CD8-positive, alpha-beta memory T cell (primary cell): ENCODE measurements around the gene LPP. TPM values are rescaled to one million over a fixed set of nuclear protein-coding genes. Genes with fewer than 3 reads are reported as not detected.

Experiments used
- CTCF ChIA-PET: fragments of 350-600 bp; sonication (Branson Sonifier 250); formaldehyde crosslinking; loops from one replicate; lab custom pipeline; 2021; ENCODE audit warnings: antibody characterized with exemption; lab: Charles Lee
- POLR2A ChIA-PET: fragments of 350-600 bp; sonication (Branson Sonifier 250); formaldehyde crosslinking; loops from one replicate; lab custom pipeline; 2021; ENCODE audit warnings: antibody characterized with exemption; lab: Charles Lee
- DNase-seq, 5 donors: peaks; one replicate each; pipeline versions ENCODE4 v3.0.0 to v3.0.0-alpha.2; 2020 to 2022; ENCODE audit warnings: mixed read lengths in 1 of 5
- H3K27ac ChIP-seq: one replicate; pipeline ENCODE4 v1.7.0; 2013; ENCODE audit warnings: low read depth, mild to moderate bottlenecking, low read length, moderate library complexity
- H3K27me3 ChIP-seq: 2 replicates; pipeline ENCODE4 v1.7.0; 2013; ENCODE audit warnings: low read length, mild to moderate bottlenecking; ENCODE audit not compliant: insufficient read depth, poor library complexity, severe bottlenecking
- H3K36me3 ChIP-seq: 2 replicates; pipeline ENCODE4 v1.7.0; 2013; ENCODE audit warnings: mild to moderate bottlenecking, low read length, moderate library complexity; ENCODE audit not compliant: insufficient read depth
- H3K4me1 ChIP-seq: 2 replicates; pipeline ENCODE4 v1.7.0; 2013; ENCODE audit warnings: mild to moderate bottlenecking, low read length, moderate library complexity; ENCODE audit not compliant: insufficient read depth
- H3K4me3 ChIP-seq: 2 replicates; pipeline ENCODE4 v1.7.0; 2013; ENCODE audit warnings: mild to moderate bottlenecking, low read length
- H3K9me3 ChIP-seq: 2 replicates; pipeline ENCODE4 v1.7.0; 2013; ENCODE audit warnings: mild to moderate bottlenecking, low read length
- H3K27ac Mint-ChIP-seq, 8 donors: one replicate each; pipeline ENCODE4 v1.8.0; 2020 to 2021; ENCODE audit warnings: mixed read lengths in 8 of 8, mild to moderate bottlenecking in 6 of 8, inconsistent platforms in 3 of 8, moderate library complexity in 3 of 8
- H3K27me3 Mint-ChIP-seq, 2 donors: one replicate each; pipeline ENCODE4 v1.8.0; 2020 to 2021; ENCODE audit warnings: mixed read lengths in 2 of 2, mild to moderate bottlenecking in 1 of 2, moderate library complexity in 1 of 2
- H3K36me3 Mint-ChIP-seq, 3 donors: one replicate each; pipeline ENCODE4 v1.8.0; 2020 to 2021; ENCODE audit warnings: mixed read lengths in 3 of 3, inconsistent platforms in 1 of 3, mild to moderate bottlenecking in 1 of 3
- H3K4me1 Mint-ChIP-seq, 3 donors: one replicate each; pipeline ENCODE4 v1.8.0; 2020 to 2021; ENCODE audit warnings: mixed read lengths in 3 of 3, inconsistent platforms in 1 of 3, mild to moderate bottlenecking in 1 of 3
- H3K4me3 Mint-ChIP-seq, 7 donors: one replicate each; pipeline ENCODE4 v1.8.0; 2020 to 2021; ENCODE audit warnings: mixed read lengths in 7 of 7, mild to moderate bottlenecking in 6 of 7, moderate library complexity in 4 of 7, inconsistent platforms in 2 of 7
- H3K9me3 Mint-ChIP-seq, 5 donors: one replicate each; pipeline ENCODE4 v1.8.0; 2020 to 2022; ENCODE audit warnings: mixed read lengths in 5 of 5, mild to moderate bottlenecking in 3 of 5, moderate library complexity in 2 of 5, inconsistent platforms in 1 of 5
- polyA plus RNA-seq: library from polyadenylated mRNA; unstranded; fragments of 300-500 nt; fragmentation: Illumina TruSeq; gene quantifications from one replicate; pipeline ENCODE4 v1.2.3, GENCODE V29; 2021
- total RNA-seq, 2 experiments: library from RNA; stranded (reverse); gene quantifications; one replicate each; pipeline ENCODE4 v1.2.3, GENCODE V29; 2021

LPP gene
- total and polyA plus RNA-seq, 3 experiments from 2014 or later: 13.4 to 23.5 (median 18.0) TPM

DNA sequence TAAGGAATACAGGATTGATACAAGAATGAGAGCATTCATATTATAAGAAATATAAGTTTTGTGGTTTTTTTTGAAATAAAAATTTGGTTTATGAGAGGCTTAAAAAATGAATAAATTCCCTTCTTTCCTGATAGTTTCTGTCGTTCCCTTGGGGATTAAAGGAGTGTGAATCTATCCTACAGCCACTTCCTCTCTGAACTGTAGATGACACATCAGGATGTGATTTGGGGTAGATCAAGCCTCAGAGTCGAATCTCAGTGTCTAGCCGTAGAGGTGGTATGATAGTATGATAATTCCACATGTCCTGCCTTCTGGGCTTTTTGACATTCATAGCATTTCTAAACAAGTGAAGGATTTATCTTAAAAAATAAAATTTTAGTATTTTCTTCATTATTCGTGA is 343.1 kb downstream of the LPP start:
- no peaks in the 10 kb centered on the region for H3K4me1 Mint-ChIP-seq
- no peak overlapping the region for H3K4me3 Mint-ChIP-seq
- Histone ChIP-seq H3K36me3 (no peaks in the 10 kb centered on the region), H3K4me3 (no peak overlapping the region), H3K4me1 (no peaks in the 10 kb centered on the region), H3K27me3 (no peaks in the 10 kb centered on the region), H3K9me3 (no peaks in the 10 kb centered on the region), H3K27ac (no peak overlapping the region)
- POLR2A ChIA-PET: no interaction called here
- peaks cover 4 to 13% (median 4%) of the 10 kb centered on the region in 3 donors for H3K36me3 Mint-ChIP-seq
- DNase-seq: no peak
- H3K9me3 Mint-ChIP-seq: peaks cover 0 to 5% (median 2%) of the 10 kb centered on the region in 5 donors
- no peak overlapping the region for H3K27ac Mint-ChIP-seq
- no peaks in the 10 kb centered on the region for H3K27me3 Mint-ChIP-seq
- CTCF ChIA-PET: no interaction called here

DNA sequence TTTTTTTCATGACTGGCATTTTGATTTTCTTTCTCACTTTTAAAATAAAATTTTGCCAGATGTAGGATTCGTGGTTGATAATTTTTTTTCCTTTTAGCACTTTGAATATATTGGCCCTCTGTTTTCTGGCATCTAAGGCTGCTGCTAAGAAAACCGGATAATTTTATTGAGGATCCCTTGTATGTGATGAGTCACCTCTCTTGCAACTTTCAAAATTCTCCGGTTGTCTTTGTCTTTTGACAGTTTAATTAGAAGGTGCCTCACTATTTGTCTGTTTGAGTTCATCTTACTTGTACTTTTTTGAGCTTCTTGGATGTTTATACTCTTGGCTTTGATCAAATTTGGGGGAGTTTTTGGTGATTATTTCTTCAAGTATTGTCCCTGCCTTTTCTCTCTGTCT is 349.7 kb downstream of the LPP start:
- Histone ChIP-seq H3K27me3 (no peaks in the 10 kb centered on the region), H3K4me3 (no peak overlapping the region), H3K9me3 (no peaks in the 10 kb centered on the region), H3K36me3 (peaks cover 4% of the 10 kb centered on the region), H3K27ac (no peak overlapping the region), H3K4me1 (peaks cover 4% of the 10 kb centered on the region)
- H3K4me1 Mint-ChIP-seq: peaks cover 10 to 17% (median 13%) of the 10 kb centered on the region in 3 donors
- H3K4me3 Mint-ChIP-seq: no peak overlapping the region
- peaks cover 16 to 33% (median 29%) of the 10 kb centered on the region in 5 donors for H3K9me3 Mint-ChIP-seq
- ChIA-PET POLR2A (no interaction called here), CTCF (no interaction called here)
- peak overlapping the region in 1 of 8 donors; percentile 32 for H3K27ac Mint-ChIP-seq
- H3K36me3 Mint-ChIP-seq: peaks cover 13 to 39% (median 29%) of the 10 kb centered on the region in 3 donors
- DNase-seq: no peak
- H3K27me3 Mint-ChIP-seq: peaks cover 0 to 1% of the 10 kb centered on the region in 2 donors

DNA sequence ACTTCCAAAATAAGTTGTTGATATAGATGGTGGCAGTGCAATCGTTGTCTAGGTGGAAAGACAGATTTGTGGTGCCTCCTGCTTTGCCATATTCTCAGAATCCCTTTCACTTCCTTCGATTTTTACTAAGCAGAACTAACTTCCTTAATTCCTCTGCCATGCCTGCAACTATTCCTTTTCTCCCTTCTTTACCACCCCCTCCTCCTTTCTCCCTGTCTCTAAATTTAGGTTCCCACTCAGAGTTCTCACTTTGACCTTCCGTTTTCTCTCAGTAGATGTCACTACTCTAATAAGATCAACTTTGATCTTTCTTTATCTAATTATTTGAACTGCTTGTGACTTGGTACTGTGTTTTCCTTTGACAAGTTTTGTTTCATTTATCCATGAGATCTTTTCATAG is 351.2 kb downstream of the LPP start:
- H3K27ac ChIP-seq: no peak overlapping the region
- ChIA-PET CTCF (no interaction called here), POLR2A (no interaction called here)
- Mint-ChIP-seq H3K4me1 (peaks cover 10 to 17% (median 14%) of the 10 kb centered on the region in 3 donors), H3K4me3 (no peak overlapping the region), H3K36me3 (peaks cover 13 to 39% (median 32%) of the 10 kb centered on the region in 3 donors), H3K27me3 (peaks cover 0 to 1% of the 10 kb centered on the region in 2 donors), H3K9me3 (peaks cover 16 to 33% (median 29%) of the 10 kb centered on the region in 5 donors), H3K27ac (peak overlapping the region in 1 of 8 donors; percentile 5)
- DNase-seq: no peak
- peaks cover 4% of the 10 kb centered on the region for H3K4me1 ChIP-seq
- no peak overlapping the region for H3K4me3 ChIP-seq
- no peaks in the 10 kb centered on the region for H3K9me3 ChIP-seq
- H3K36me3 ChIP-seq: peaks cover 4% of the 10 kb centered on the region
- no peaks in the 10 kb centered on the region for H3K27me3 ChIP-seq

DNA sequence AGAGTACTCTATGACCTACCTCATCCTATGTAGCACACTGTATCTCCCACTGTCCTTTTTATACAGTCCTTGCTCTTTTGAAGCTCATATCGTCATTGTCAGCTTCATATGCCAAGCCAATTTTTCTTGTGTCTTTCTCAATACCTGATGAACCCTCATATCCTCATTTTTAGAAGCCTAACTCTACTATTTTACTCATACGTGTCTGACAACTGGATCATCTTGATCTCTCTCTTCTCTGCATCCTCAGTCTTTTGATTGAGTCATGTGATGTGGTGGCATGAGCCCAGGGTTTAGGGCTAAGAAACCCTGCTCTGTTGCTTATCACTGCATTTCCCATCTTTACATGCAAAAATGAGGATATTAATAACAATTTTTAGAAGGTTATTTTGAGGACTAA is 352.0 kb downstream of the LPP start:
- peaks cover 10 to 17% (median 17%) of the 10 kb centered on the region in 3 donors for H3K4me1 Mint-ChIP-seq
- H3K4me1 ChIP-seq: peaks cover 4% of the 10 kb centered on the region
- H3K36me3 ChIP-seq: peaks cover 4% of the 10 kb centered on the region
- POLR2A ChIA-PET: no interaction called here
- H3K9me3 ChIP-seq: no peaks in the 10 kb centered on the region
- H3K4me3 ChIP-seq: no peak overlapping the region
- H3K9me3 Mint-ChIP-seq: peaks cover 14 to 33% (median 29%) of the 10 kb centered on the region in 5 donors
- H3K27me3 Mint-ChIP-seq: peaks cover 0 to 1% of the 10 kb centered on the region in 2 donors
- DNase-seq: no peak
- H3K36me3 Mint-ChIP-seq: peaks cover 11 to 36% (median 35%) of the 10 kb centered on the region in 3 donors
- no peak overlapping the region for H3K27ac Mint-ChIP-seq
- CTCF ChIA-PET: no interaction called here
- no peak overlapping the region for H3K27ac ChIP-seq
- H3K27me3 ChIP-seq: no peaks in the 10 kb centered on the region
- H3K4me3 Mint-ChIP-seq: peak overlapping the region in 1 of 7 donors; percentile 10

DNA sequence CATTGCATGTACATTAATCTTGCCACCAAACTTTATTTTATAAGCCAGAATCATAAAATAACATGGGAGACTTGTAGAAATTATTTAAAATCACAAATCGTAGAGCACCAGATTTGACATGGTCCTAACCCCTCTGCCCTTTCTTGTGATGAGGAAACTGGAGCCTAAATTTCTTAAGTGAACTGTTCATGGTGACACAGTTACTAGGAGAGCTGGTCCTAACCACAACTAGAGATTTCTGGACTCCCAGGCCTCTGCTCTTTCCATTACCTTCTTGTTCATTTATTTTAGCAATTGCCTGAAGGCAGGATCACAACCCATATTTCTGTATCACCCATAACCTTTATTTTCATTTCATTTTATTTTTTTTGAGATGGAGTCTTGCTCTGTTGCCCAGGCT is 352.5 kb downstream of the LPP start:
- H3K9me3 Mint-ChIP-seq: peaks cover 13 to 33% (median 29%) of the 10 kb centered on the region in 5 donors

DNA sequence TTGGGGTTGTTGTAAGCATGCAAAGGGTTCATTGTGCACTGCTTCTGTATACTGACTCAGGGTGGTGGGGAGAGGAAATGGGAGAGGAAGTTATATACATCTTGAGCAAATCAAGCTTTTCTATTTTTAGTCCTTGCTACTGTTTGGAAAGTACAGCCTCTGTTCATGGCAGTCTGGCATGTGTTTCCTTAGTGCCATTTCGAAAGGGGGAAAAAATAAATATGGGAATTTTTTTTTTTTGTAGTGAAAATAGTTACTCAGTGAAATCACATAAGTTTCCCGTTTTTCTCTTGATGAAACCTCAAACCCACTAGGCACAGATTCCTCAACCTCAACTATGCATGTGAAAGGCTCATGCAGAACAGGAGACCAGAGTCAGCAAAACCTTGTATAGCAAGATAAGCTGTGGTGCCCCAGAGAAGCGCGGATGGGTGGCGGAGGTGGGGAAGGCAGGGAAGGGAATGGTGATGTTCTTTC is 353.3 kb downstream of the LPP start:
- Histone ChIP-seq H3K27ac (no peak overlapping the region), H3K4me1 (peaks cover 4% of the 10 kb centered on the region), H3K9me3 (no peaks in the 10 kb centered on the region), H3K36me3 (peaks cover 4% of the 10 kb centered on the region), H3K4me3 (no peak overlapping the region), H3K27me3 (no peaks in the 10 kb centered on the region)
- ChIA-PET POLR2A (no interaction called here), CTCF (no interaction called here)
- no peak for DNase-seq
- peaks cover 10 to 19% (median 17%) of the 10 kb centered on the region in 3 donors for H3K4me1 Mint-ChIP-seq
- H3K9me3 Mint-ChIP-seq: peaks cover 11 to 28% (median 24%) of the 10 kb centered on the region in 5 donors
- H3K27me3 Mint-ChIP-seq: peaks cover 0 to 1% of the 10 kb centered on the region in 2 donors
- H3K36me3 Mint-ChIP-seq: peaks cover 14 to 33% (median 30%) of the 10 kb centered on the region in 3 donors
- peak overlapping the region in 3 of 8 donors; percentile 11 to 65 (median 36) for H3K27ac Mint-ChIP-seq
- H3K4me3 Mint-ChIP-seq: peak overlapping the region in 2 of 7 donors; percentile 6 to 20

More for the DNA sequence above, 352.5 kb downstream of the LPP start:
- POLR2A ChIA-PET: no interaction called here
- Histone ChIP-seq H3K4me3 (no peak overlapping the region), H3K4me1 (peaks cover 4% of the 10 kb centered on the region), H3K27me3 (no peaks in the 10 kb centered on the region), H3K9me3 (no peaks in the 10 kb centered on the region), H3K27ac (no peak overlapping the region), H3K36me3 (peaks cover 4% of the 10 kb centered on the region)
- Mint-ChIP-seq H3K27me3 (peaks cover 0 to 1% of the 10 kb centered on the region in 2 donors), H3K4me1 (peaks cover 10 to 18% (median 17%) of the 10 kb centered on the region in 3 donors), H3K36me3 (peaks cover 11 to 35% (median 35%) of the 10 kb centered on the region in 3 donors), H3K4me3 (no peak overlapping the region), H3K27ac (no peak overlapping the region)
- no peak for DNase-seq
- CTCF ChIA-PET: no interaction called here

DNA sequence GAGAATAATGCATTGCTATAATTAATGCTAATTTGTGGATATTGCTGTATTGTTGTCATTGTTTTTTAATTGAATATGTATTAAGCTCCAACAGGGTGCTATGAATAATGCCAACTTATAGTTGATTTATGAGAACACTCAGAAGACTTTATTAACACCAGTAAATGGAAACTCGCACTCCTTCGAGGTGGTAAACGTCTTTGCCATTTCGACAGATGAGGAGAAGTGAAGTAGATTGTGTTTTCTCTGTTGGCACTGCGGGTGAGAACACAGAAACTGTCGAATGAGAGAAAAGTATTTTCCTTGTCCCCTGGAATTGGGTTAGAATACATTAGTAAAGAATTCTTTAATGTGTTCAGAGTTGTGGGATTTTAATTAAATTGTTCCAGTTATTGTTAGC is 354.5 kb downstream of the LPP start:
- CTCF ChIA-PET: no interaction called here
- H3K4me3 ChIP-seq: no peak overlapping the region
- peaks cover 4% of the 10 kb centered on the region for H3K4me1 ChIP-seq
- DNase-seq: no peak
- H3K27ac ChIP-seq: no peak overlapping the region
- H3K27ac Mint-ChIP-seq: no peak overlapping the region
- no peaks in the 10 kb centered on the region for H3K9me3 ChIP-seq
- POLR2A ChIA-PET: no interaction called here
- peaks cover 10 to 21% (median 17%) of the 10 kb centered on the region in 5 donors for H3K9me3 Mint-ChIP-seq
- peaks cover 0 to 1% of the 10 kb centered on the region in 2 donors for H3K27me3 Mint-ChIP-seq
- peaks cover 4% of the 10 kb centered on the region for H3K36me3 ChIP-seq
- H3K4me3 Mint-ChIP-seq: no peak overlapping the region
- no peaks in the 10 kb centered on the region for H3K27me3 ChIP-seq
- H3K36me3 Mint-ChIP-seq: peaks cover 14 to 30% (median 25%) of the 10 kb centered on the region in 3 donors
- peaks cover 10 to 19% (median 17%) of the 10 kb centered on the region in 3 donors for H3K4me1 Mint-ChIP-seq

DNA sequence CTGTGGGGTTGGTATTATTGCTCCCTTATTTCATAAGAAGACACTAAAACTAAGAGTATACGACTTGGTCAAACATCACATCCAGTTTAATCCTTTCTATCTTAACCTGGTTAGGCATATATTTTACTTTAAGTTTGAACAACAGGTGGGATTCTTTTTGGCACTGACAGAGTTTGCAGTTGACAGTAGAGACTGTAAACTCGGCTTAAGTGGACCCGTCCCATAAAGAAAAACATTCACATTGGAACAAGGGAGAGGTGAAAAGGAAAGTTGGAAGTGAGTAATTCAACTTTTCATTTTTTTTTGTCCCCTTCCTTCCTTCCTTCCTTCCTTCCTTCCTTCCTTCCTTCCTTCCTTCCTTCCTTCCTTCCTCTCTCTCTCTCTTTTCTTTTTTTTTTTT is 355.4 kb downstream of the LPP start:
- ChIA-PET POLR2A (no interaction called here), CTCF (no interaction called here)
- Histone ChIP-seq H3K4me1 (peaks cover 4% of the 10 kb centered on the region), H3K27me3 (no peaks in the 10 kb centered on the region), H3K4me3 (no peak overlapping the region), H3K27ac (no peak overlapping the region), H3K9me3 (no peaks in the 10 kb centered on the region), H3K36me3 (peaks cover 4% of the 10 kb centered on the region)
- DNase-seq: no peak
- H3K4me1 Mint-ChIP-seq: peaks cover 10 to 23% (median 17%) of the 10 kb centered on the region in 3 donors
- no peak overlapping the region for H3K4me3 Mint-ChIP-seq
- peaks cover 14 to 22% (median 20%) of the 10 kb centered on the region in 3 donors for H3K36me3 Mint-ChIP-seq
- H3K27ac Mint-ChIP-seq: no peak overlapping the region
- H3K9me3 Mint-ChIP-seq: peaks cover 3 to 12% (median 8%) of the 10 kb centered on the region in 5 donors
- peaks cover 0 to 1% of the 10 kb centered on the region in 2 donors for H3K27me3 Mint-ChIP-seq
